SK-N-DZ (cell line): ENCODE measurements around the gene HOXA10.
A peak's percentile ranks its signal among the peaks of the same experiment; 100 is the strongest.

Experiments
- DNase-seq: peaks from one replicate; pipeline ENCODE4 v3.0.0-alpha.2; 2015; ENCODE audit warnings: low spot score

HOXA10 gene

GRCh38 chr7:27168265-27168947 is 5.7 kb downstream of the HOXA10 start:
- DNase-seq: no peak

GRCh38 chr7:27167916-27168264 is 6.2 kb downstream of the HOXA10 start:
- no peak for DNase-seq

GRCh38 chr7:27166531-27167505 is 7.3 kb downstream of the HOXA10 start:
- no peak for DNase-seq

- no peak for DNase-seq
These were observed 8.1 kb downstream of the HOXA10 start for GRCh38 chr7:27165996-27166530.

- no peak for DNase-seq
These were observed 8.8 kb downstream of the HOXA10 start, which contains the start of gene HOXA9 for GRCh38 chr7:27165089-27165995. Gene HOXA9, minus strand, starts transcription at chr7:27165537. Its CDS starts 80 bp downstream, at chr7:27165457.

GRCh38 chr7:27164367-27165088 is 9.6 kb downstream of the HOXA10 start:
- no peak for DNase-seq

GRCh38 chr7:27164045-27164366 is 10.1 kb downstream of the HOXA10 start:
- no peak for DNase-seq

- no peak for DNase-seq
These were observed 10.7 kb downstream of the HOXA10 start for GRCh38 chr7:27163288-27164044.

GRCh38 chr7:27162561-27163287 is 11.4 kb downstream of the HOXA10 start:
- DNase-seq: no peak

GRCh38 chr7:27161721-27162560 is 12.2 kb downstream of the HOXA10 start:
- DNase-seq: no peak

- DNase-seq: no peak
These were observed 12.9 kb downstream of the HOXA10 start for GRCh38 chr7:27161214-27161720.

GRCh38 chr7:27160546-27161213 is 13.4 kb downstream of the HOXA10 start:
- peak; percentile 78 for DNase-seq

GRCh38 chr7:27160145-27160545 is 14.0 kb downstream of the HOXA10 start:
- no peak for DNase-seq

GRCh38 chr7:27159266-27160144 is 14.6 kb downstream of the HOXA10 start:
- no peak for DNase-seq

GRCh38 chr7:27158436-27159265 is 15.5 kb downstream of the HOXA10 start:
- DNase-seq: no peak
